Calu3 (cell line): Measurements from ENCODE around the gene KLK3. TPM values are rescaled to one million over a fixed set of nuclear protein-coding genes. Genes with fewer than 3 reads are reported as not detected.

Source experiments
- BruUV-seq: library from RNA; stranded (reverse); fragments of 400-500 nt; replicated peaks from 2 replicates; lab custom pipeline; 2021; lab: Mats Ljungman, UMichigan
- CTCF ChIA-PET: fragments of 300-600 bp; sonication (Branson Sonifier 250); formaldehyde crosslinking; loops from one replicate; lab custom pipeline; 2022; ENCODE audit warnings: antibody characterized with exemption; lab: Charles Lee
- DNase-seq: peaks from one replicate; pipeline ENCODE4 v3.0.0; 2022
- H3K27ac Mint-ChIP-seq: one replicate; pipeline ENCODE4 v1.8.0; 2022; ENCODE audit warnings: mixed read lengths; ENCODE audit not compliant: unreplicated experiment
- H3K27me3 Mint-ChIP-seq: one replicate; pipeline ENCODE4 v1.8.0; 2022; ENCODE audit warnings: mixed read lengths; ENCODE audit not compliant: unreplicated experiment
- H3K36me3 Mint-ChIP-seq: one replicate; pipeline ENCODE4 v1.8.0; 2022; ENCODE audit warnings: mild to moderate bottlenecking, moderate library complexity, mixed read lengths; ENCODE audit not compliant: insufficient read depth, unreplicated experiment
- H3K4me1 Mint-ChIP-seq: one replicate; pipeline ENCODE4 v1.8.0; 2022; ENCODE audit warnings: mild to moderate bottlenecking, low read depth, mixed read lengths; ENCODE audit not compliant: unreplicated experiment
- H3K4me3 Mint-ChIP-seq: one replicate; pipeline ENCODE4 v1.8.0; 2022; ENCODE audit warnings: mild to moderate bottlenecking, low read depth, moderate library complexity, mixed read lengths; ENCODE audit not compliant: unreplicated experiment
- H3K9me3 Mint-ChIP-seq: one replicate; pipeline ENCODE4 v1.8.0; 2022; ENCODE audit warnings: low read depth, mixed read lengths; ENCODE audit not compliant: unreplicated experiment
- intact Hi-C: fragments of 100-400 bp; cut with micrococcal nuclease; formaldehyde crosslinking; loops from one replicate; pipeline ENCODE4 v1.10.0; 2022; ENCODE audit not compliant: unreplicated experiment
- total RNA-seq: library from RNA; stranded (reverse); gene quantifications from 2 replicates; pipeline ENCODE4 v1.2.3, GENCODE V29; 2022
- TF ChIP-seq, protein P1 (sequence below): fragments of 200-600 bp; IDR thresholded peaks from one replicate; pipeline ENCODE4 v1.8.0; 2022; ENCODE audit warnings: antibody characterized with exemption; ENCODE audit not compliant: unreplicated experiment

KLK3 gene
- total RNA-seq, 1 experiment from 2014 or later = not detected

DNA sequence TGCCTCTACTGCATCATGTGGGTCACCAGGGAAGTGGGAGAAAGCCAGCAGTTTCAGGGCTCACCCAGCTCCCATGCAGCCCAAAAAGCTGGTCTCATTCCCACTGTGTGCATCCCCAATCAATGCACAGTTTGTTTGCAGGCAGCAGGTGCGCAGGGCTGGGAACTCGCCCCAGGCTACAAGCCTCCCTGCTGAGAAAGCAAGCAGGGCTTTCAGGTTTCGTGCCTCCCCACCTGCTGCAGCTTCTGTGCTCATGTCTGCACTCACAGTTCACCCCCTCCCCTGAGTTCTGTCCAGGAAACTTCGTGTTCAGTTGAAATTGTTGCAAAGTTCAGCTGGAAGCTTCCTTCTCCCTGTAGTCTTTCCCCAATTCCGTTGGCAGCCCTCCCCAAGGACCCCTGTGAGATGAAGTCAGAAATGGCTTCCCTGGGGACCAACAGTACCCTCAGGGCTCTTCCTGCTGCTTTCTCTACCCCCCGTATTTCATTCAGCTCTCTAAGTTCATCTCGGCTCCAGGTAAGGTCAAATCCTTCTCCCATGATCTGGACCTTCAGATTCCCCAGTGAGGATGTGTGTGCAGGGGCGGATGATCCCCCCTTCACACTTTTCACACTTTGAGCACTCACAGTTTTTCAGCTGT is 10.3 kb upstream of the KLK3 start:
- no peak overlapping the region for H3K4me3 Mint-ChIP-seq
- no peak for DNase-seq
- TF ChIP-seq, protein P1, sequence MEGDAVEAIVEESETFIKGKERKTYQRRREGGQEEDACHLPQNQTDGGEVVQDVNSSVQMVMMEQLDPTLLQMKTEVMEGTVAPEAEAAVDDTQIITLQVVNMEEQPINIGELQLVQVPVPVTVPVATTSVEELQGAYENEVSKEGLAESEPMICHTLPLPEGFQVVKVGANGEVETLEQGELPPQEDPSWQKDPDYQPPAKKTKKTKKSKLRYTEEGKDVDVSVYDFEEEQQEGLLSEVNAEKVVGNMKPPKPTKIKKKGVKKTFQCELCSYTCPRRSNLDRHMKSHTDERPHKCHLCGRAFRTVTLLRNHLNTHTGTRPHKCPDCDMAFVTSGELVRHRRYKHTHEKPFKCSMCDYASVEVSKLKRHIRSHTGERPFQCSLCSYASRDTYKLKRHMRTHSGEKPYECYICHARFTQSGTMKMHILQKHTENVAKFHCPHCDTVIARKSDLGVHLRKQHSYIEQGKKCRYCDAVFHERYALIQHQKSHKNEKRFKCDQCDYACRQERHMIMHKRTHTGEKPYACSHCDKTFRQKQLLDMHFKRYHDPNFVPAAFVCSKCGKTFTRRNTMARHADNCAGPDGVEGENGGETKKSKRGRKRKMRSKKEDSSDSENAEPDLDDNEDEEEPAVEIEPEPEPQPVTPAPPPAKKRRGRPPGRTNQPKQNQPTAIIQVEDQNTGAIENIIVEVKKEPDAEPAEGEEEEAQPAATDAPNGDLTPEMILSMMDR = no peak
- no peaks in the 10 kb centered on the region for H3K36me3 Mint-ChIP-seq
- no TSS peak for BruUV-seq
- intact Hi-C loops = no loop called here
- H3K4me1 Mint-ChIP-seq = peaks cover 8% of the 10 kb centered on the region
- H3K27ac Mint-ChIP-seq = no peak overlapping the region
- peaks cover 81% of the 10 kb centered on the region for H3K27me3 Mint-ChIP-seq
- no peaks in the 10 kb centered on the region for H3K9me3 Mint-ChIP-seq
- CTCF ChIA-PET = no interaction called here

DNA sequence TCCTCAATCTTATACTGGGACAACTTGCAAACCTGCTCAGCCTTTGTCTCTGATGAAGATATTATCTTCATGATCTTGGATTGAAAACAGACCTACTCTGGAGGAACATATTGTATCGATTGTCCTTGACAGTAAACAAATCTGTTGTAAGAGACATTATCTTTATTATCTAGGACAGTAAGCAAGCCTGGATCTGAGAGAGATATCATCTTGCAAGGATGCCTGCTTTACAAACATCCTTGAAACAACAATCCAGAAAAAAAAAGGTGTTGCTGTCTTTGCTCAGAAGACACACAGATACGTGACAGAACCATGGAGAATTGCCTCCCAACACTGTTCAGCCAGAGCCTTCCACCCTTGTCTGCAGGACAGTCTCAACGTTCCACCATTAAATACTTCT is 4.0 kb upstream of the KLK3 start:
- Mint-ChIP-seq H3K9me3 (no peaks in the 10 kb centered on the region), H3K4me3 (no peak overlapping the region), H3K27ac (no peak overlapping the region), H3K36me3 (no peaks in the 10 kb centered on the region), H3K4me1 (no peaks in the 10 kb centered on the region), H3K27me3 (peaks cover 54% of the 10 kb centered on the region)
- CTCF ChIA-PET = no interaction called here
- BruUV-seq = no TSS peak
- no peak for DNase-seq
- TF ChIP-seq, protein P1 = no peak
- intact Hi-C loops = no loop called here

DNA sequence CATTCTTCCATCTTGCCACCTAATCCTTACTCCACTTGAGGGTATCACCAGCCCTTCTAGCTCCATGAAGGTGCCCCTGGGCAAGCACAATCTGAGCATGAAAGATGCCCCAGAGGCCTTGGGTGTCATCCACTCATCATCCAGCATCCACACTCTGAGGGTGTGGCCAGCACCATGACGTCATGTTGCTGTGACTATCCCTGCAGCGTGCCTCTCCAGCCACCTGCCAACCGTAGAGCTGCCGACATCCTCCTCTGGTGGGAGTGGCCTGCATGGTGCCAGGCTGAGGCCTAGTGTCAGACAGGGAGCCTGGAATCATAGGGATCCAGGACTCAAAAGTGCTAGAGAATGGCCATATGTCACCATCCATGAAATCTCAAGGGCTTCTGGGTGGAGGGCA is 3.1 kb upstream of the KLK3 start:
- Mint-ChIP-seq H3K4me3 (no peak overlapping the region), H3K27me3 (peaks cover 52% of the 10 kb centered on the region), H3K36me3 (no peaks in the 10 kb centered on the region), H3K27ac (no peak overlapping the region), H3K4me1 (no peaks in the 10 kb centered on the region), H3K9me3 (no peaks in the 10 kb centered on the region)
- DNase-seq = no peak
- CTCF ChIA-PET = no interaction called here
- BruUV-seq = no TSS peak
- TF ChIP-seq, protein P1 = no peak
- intact Hi-C loops = no loop called here

DNA sequence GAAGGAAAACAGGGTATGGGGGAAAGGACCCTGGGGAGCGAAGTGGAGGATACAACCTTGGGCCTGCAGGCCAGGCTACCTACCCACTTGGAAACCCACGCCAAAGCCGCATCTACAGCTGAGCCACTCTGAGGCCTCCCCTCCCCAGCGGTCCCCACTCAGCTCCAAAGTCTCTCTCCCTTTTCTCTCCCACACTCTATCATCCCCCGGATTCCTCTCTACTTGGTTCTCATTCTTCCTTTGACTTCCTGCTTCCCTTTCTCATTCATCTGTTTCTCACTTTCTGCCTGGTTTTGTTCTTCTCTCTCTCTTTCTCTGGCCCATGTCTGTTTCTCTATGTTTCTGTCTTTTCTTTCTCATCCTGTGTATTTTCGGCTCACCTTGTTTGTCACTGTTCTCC is 2.7 kb downstream of the KLK3 start:
- H3K36me3 Mint-ChIP-seq = no peaks in the 10 kb centered on the region
- no peak overlapping the region for H3K27ac Mint-ChIP-seq
- no TSS peak for BruUV-seq
- no peak overlapping the region for H3K4me3 Mint-ChIP-seq
- peaks cover 7% of the 10 kb centered on the region for H3K27me3 Mint-ChIP-seq
- TF ChIP-seq, protein P1 = no peak
- H3K4me1 Mint-ChIP-seq = no peaks in the 10 kb centered on the region
- no peaks in the 10 kb centered on the region for H3K9me3 Mint-ChIP-seq
- intact Hi-C loops = no loop called here
- no peak for DNase-seq
- CTCF ChIA-PET = no interaction called here
